Hindlimb muscle (tissue), 1 donor: ENCODE measurements around the gene TMPRSS11D. TPM values are rescaled to one million over a fixed set of nuclear protein-coding genes. Genes with fewer than 3 reads are reported as not detected.

Source experiments
- polyA plus RNA-seq: library from polyadenylated mRNA; unstranded; fragments of 120-200 nt; gene quantifications from one replicate; pipeline ENCODE4 v1.2.1, GENCODE V29; 2013; ENCODE audit not compliant: insufficient read length

Gene TMPRSS11D
- polyA plus RNA-seq, 1 donor, result 0.08 TPM

Other genes starting within 250 kb of the TMPRSS11D start
- 40.9 TPM for gene UBA6, start 182.8 kb downstream of the TMPRSS11D start, polyA plus RNA-seq
- 0.50 TPM for gene GNRHR, start 129.6 kb downstream of the TMPRSS11D start, polyA plus RNA-seq
- 0.12 TPM for gene TMPRSS11A, start 79.5 kb upstream of the TMPRSS11D start, polyA plus RNA-seq
- not detected for gene TMPRSS11F, start 245.9 kb upstream of the TMPRSS11D start, polyA plus RNA-seq